Ishikawa (cell line): ENCODE results near the gene TXNDC16.

Experiments
- CEBPB ChIP-seq: IDR thresholded peaks from 2 replicates; pipeline ENCODE4 v1.6.1; 2012
- EGR1 ChIP-seq: IDR thresholded peaks from 2 replicates; pipeline ENCODE4 v1.6.1; 2012
- EP300 ChIP-seq: IDR thresholded peaks from 2 replicates; pipeline ENCODE4 v1.6.1; 2012; ENCODE audit warnings: borderline replicate concordance
- TAF1 ChIP-seq: IDR thresholded peaks from 2 replicates; pipeline ENCODE4 v1.6.1; 2012; ENCODE audit warnings: low read depth, mild to moderate bottlenecking
- YY1 ChIP-seq: IDR thresholded peaks from 2 replicates; pipeline ENCODE4 v1.6.1; 2012; ENCODE audit warnings: low read depth
- TF ChIP-seq, protein P1 (sequence below): IDR thresholded peaks from 2 replicates; pipeline ENCODE4 v1.6.1; 2012; ENCODE audit warnings: low read depth, mild to moderate bottlenecking

DNA sequence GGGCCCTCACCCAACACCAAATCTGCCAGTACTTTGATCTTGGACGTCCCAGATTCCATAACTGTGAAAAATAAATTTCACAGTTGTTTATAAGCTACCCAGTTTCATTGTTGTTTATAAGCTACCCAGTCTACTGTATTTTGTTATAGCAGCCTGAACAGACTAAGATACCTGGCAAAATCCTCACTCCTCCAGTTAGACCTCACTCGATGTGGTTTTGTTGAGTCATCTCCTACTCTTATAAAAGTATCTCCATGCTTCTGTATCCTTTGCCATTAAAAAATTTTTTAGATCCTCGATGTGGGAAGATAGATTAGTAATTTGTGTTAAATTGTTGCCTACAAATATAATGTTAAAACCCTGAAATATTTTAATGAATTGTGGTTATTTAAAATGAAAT lies 16.0 kb downstream of the TXNDC16 start:
- TF ChIP-seq TAF1 (no peak), YY1 (no peak), EP300 (no peak), CEBPB (no peak), EGR1 (no peak)
- TF ChIP-seq, protein P1, sequence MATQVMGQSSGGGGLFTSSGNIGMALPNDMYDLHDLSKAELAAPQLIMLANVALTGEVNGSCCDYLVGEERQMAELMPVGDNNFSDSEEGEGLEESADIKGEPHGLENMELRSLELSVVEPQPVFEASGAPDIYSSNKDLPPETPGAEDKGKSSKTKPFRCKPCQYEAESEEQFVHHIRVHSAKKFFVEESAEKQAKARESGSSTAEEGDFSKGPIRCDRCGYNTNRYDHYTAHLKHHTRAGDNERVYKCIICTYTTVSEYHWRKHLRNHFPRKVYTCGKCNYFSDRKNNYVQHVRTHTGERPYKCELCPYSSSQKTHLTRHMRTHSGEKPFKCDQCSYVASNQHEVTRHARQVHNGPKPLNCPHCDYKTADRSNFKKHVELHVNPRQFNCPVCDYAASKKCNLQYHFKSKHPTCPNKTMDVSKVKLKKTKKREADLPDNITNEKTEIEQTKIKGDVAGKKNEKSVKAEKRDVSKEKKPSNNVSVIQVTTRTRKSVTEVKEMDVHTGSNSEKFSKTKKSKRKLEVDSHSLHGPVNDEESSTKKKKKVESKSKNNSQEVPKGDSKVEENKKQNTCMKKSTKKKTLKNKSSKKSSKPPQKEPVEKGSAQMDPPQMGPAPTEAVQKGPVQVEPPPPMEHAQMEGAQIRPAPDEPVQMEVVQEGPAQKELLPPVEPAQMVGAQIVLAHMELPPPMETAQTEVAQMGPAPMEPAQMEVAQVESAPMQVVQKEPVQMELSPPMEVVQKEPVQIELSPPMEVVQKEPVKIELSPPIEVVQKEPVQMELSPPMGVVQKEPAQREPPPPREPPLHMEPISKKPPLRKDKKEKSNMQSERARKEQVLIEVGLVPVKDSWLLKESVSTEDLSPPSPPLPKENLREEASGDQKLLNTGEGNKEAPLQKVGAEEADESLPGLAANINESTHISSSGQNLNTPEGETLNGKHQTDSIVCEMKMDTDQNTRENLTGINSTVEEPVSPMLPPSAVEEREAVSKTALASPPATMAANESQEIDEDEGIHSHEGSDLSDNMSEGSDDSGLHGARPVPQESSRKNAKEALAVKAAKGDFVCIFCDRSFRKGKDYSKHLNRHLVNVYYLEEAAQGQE = no peak
